Sigmoid colon (tissue), 7 donors: ENCODE results near the gene GTSE1. TPM values are rescaled to one million over a fixed set of nuclear protein-coding genes. Genes with fewer than 3 reads are reported as not detected.

Source experiments
- DNase-seq: peaks from one replicate; pipeline ENCODE4 v3.0.0-alpha.2; 2019
- H3K27ac ChIP-seq, 4 donors: fragments of 200-600 bp; sonication (generic); one replicate each; pipeline ENCODE4 v1.5.1; 2016 to 2019; ENCODE audit warnings: mild to moderate bottlenecking in 1 of 4
- H3K27me3 ChIP-seq, 3 donors: fragments of 200-600 bp; sonication (generic); one replicate each; pipeline ENCODE4 v1.5.1; 2019; ENCODE audit warnings: mild to moderate bottlenecking in 1 of 3
- H3K36me3 ChIP-seq, 4 donors: fragments of 200-600 bp; sonication (generic); one replicate each; pipeline ENCODE4 v1.5.1; 2016 to 2019
- H3K4me1 ChIP-seq, 4 donors: fragments of 200-600 bp; sonication (generic); one replicate each; pipeline ENCODE4 v1.5.1; 2017 to 2019
- H3K4me3 ChIP-seq, 4 donors: fragments of 200-600 bp; sonication (generic); one replicate each; pipeline ENCODE4 v1.5.1; 2017 to 2019; ENCODE audit warnings: mild to moderate bottlenecking in 2 of 4, moderate library complexity in 1 of 4
- H3K9me3 ChIP-seq, 4 donors: fragments of 200-600 bp in 3 of 4; sonication (generic) in 3 of 4; one replicate each; pipeline versions ENCODE4 v1.5.1 to v1.6.1; 2013 to 2019
- EP300 ChIP-seq, 4 donors: sonication (generic); formaldehyde crosslinking; IDR thresholded peaks; one replicate each; pipeline ENCODE4 v1.6.1; 2017; ENCODE audit warnings: antibody characterized with exemption in 4 of 4
- POLR2A ChIP-seq, 2 donors: fragments of 450-650 bp; IDR thresholded peaks; one replicate each; pipeline ENCODE4 v1.6.1; 2016; ENCODE audit warnings: antibody characterized with exemption in 2 of 2, mild to moderate bottlenecking in 2 of 2, moderate library complexity in 2 of 2
- POLR2AphosphoS5 ChIP-seq, 4 donors: sonication (generic); formaldehyde crosslinking; IDR thresholded peaks; one replicate each; pipeline ENCODE4 v1.6.1; 2017; ENCODE audit warnings: antibody characterized with exemption in 4 of 4
- WGBS, 2 donors: extraction: QIAGEN DNeasy Blood & Tissue Kit; methylation state at CpG; one replicate each; pipeline ENCODE4 v1.1.7; 2013; 5-methylcytosine and 5-hydroxymethylcytosine counted together
- intact Hi-C: fragments of 100-400 bp; cut with DNase I; formaldehyde crosslinking; loops from one replicate; pipeline ENCODE4 v1.15.1; 2023
- polyA plus RNA-seq, 3 donors: library from polyadenylated mRNA; stranded (reverse); fragments of 200-250 nt; gene quantifications; one replicate each; pipeline ENCODE4 v1.2.3, GENCODE V29; 2013
- total RNA-seq, 4 donors: library from RNA; depleted of rRNA; stranded (reverse); fragments of >200 nt; gene quantifications; one replicate each; pipeline ENCODE4 v1.1.0, GENCODE V29; 2016
- TF ChIP-seq, protein P1 (sequence below), 4 experiments: fragments of 450-650 bp in 3 of 4; fragments of 200-600 bp in 1 of 4; IDR thresholded peaks; one replicate each; pipeline ENCODE4 v1.5.1; 2016 to 2019; ENCODE audit warnings: antibody characterized with exemption in 4 of 4, mild to moderate bottlenecking in 3 of 4, moderate library complexity in 2 of 4
- donor health status: healthy with polysubstance abuse.
- donor health status: Bipolar disorder and iron deficiency.
- donor health status: healthy.

GTSE1 gene
- total and polyA plus RNA-seq, 7 donors: 0.27 to 14.3 (median 0.99) TPM; not detected in 1

- WGBS, 2 donors: 62 to 85% methylated on average over 11 of the region's 11 CpGs
- Histone ChIP-seq H3K27ac (no peak overlapping the region), H3K4me1 (peaks cover 0 to 30% (median 19%) of the 10 kb centered on the region in 4 donors), H3K36me3 (peaks cover 7 to 46% (median 19%) of the 10 kb centered on the region in 4 donors), H3K4me3 (no peak overlapping the region), H3K9me3 (no peaks in the 10 kb centered on the region), H3K27me3 (no peaks in the 10 kb centered on the region)
- intact Hi-C loops: loop anchor here (2.0 kb wide), 1 partner anchor 25 kb away; no protein-coding TSS in a partner anchor
- no peak for DNase-seq
- TF ChIP-seq EP300 (IDR thresholded peaks at IDR 0.05) (no peak), POLR2AphosphoS5 (IDR thresholded peaks at IDR 0.05) (no peak), POLR2A (IDR thresholded peaks at IDR 0.05) (no peak)
- TF ChIP-seq, protein P1, sequence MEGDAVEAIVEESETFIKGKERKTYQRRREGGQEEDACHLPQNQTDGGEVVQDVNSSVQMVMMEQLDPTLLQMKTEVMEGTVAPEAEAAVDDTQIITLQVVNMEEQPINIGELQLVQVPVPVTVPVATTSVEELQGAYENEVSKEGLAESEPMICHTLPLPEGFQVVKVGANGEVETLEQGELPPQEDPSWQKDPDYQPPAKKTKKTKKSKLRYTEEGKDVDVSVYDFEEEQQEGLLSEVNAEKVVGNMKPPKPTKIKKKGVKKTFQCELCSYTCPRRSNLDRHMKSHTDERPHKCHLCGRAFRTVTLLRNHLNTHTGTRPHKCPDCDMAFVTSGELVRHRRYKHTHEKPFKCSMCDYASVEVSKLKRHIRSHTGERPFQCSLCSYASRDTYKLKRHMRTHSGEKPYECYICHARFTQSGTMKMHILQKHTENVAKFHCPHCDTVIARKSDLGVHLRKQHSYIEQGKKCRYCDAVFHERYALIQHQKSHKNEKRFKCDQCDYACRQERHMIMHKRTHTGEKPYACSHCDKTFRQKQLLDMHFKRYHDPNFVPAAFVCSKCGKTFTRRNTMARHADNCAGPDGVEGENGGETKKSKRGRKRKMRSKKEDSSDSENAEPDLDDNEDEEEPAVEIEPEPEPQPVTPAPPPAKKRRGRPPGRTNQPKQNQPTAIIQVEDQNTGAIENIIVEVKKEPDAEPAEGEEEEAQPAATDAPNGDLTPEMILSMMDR (IDR thresholded peaks at IDR 0.05): no peak
Measured at GRCh38 chr22:46269564-46269963, 27.1 kb upstream of the GTSE1 start.

GRCh38 chr22:46272196-46272595, 24.5 kb upstream of the GTSE1 start:
- intact Hi-C loops: no loop called here
- Histone ChIP-seq H3K36me3 (peaks cover 12 to 70% (median 34%) of the 10 kb centered on the region in 4 donors), H3K4me1 (peaks cover 0 to 23% (median 14%) of the 10 kb centered on the region in 4 donors), H3K9me3 (no peaks in the 10 kb centered on the region), H3K27ac (no peak overlapping the region), H3K27me3 (no peaks in the 10 kb centered on the region), H3K4me3 (no peak overlapping the region)
- 95% methylated on average over 8 of the region's 8 CpGs for WGBS, 2 donors
- no peak for DNase-seq
- no peak for TF ChIP-seq POLR2AphosphoS5 (IDR thresholded peaks at IDR 0.05)
- no peak for TF ChIP-seq EP300 (IDR thresholded peaks at IDR 0.05)
- TF ChIP-seq, protein P1 (IDR thresholded peaks at IDR 0.05): no peak
- TF ChIP-seq POLR2A (IDR thresholded peaks at IDR 0.05): no peak

DNA sequence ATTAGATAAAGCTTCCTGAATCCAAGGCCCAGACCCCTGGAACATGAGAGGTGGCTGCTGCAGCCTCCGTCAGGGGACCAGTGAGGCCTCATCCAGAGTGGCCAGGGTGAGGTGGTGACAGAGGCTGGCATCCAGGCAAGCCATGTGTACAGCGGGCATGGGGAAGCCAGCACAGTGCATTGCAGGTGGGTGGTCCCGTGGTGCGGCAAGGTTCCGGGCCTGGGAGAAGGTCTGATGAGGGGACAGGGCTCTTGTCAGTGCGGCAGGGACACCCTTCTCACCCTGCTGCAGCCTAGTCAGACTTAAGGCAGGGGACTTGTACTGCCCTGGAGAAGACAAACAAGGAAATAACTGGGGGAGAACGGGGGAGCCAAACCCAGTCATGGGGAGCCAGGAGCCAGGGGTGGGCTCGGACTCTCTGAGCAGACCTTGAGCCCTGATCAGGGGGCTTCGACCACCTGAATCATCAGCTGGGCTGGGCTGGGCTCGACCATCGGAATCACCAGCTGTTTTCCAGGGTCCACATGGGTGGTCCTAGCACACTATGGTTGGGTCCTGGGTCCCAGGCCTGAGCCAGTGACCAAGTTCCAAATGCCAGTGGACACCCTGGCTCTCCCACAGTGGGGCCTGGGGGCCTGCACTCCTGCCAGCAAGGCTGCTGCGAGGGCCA, 23.8 kb upstream of the GTSE1 start:
- Histone ChIP-seq H3K27me3 (no peaks in the 10 kb centered on the region), H3K9me3 (no peaks in the 10 kb centered on the region), H3K36me3 (peaks cover 12 to 77% (median 38%) of the 10 kb centered on the region in 4 donors), H3K4me3 (no peak overlapping the region), H3K4me1 (peaks cover 0 to 22% (median 11%) of the 10 kb centered on the region in 4 donors), H3K27ac (no peak overlapping the region)
- TF ChIP-seq POLR2A (IDR thresholded peaks at IDR 0.05) (no peak), EP300 (IDR thresholded peaks at IDR 0.05) (no peak), POLR2AphosphoS5 (IDR thresholded peaks at IDR 0.05) (no peak)
- TF ChIP-seq, protein P1 (IDR thresholded peaks at IDR 0.05): no peak
- no peak for DNase-seq
- intact Hi-C loops: no loop called here
- 95 to 96% methylated on average over 12 of the region's 12 CpGs for WGBS, 2 donors

GRCh38 chr22:46273432-46274148, 23.1 kb upstream of the GTSE1 start:
- Histone ChIP-seq H3K36me3 (peaks cover 14 to 84% (median 45%) of the 10 kb centered on the region in 4 donors), H3K27me3 (no peaks in the 10 kb centered on the region), H3K4me3 (no peak overlapping the region), H3K27ac (no peak overlapping the region), H3K9me3 (no peaks in the 10 kb centered on the region), H3K4me1 (peaks cover 0 to 17% (median 8%) of the 10 kb centered on the region in 4 donors)
- WGBS, 2 donors: 93 to 96% methylated on average over 12 of the region's 12 CpGs
- intact Hi-C loops: no loop called here
- TF ChIP-seq EP300 (IDR thresholded peaks at IDR 0.05): no peak
- no peak for TF ChIP-seq POLR2A (IDR thresholded peaks at IDR 0.05)
- TF ChIP-seq POLR2AphosphoS5 (IDR thresholded peaks at IDR 0.05): no peak
- TF ChIP-seq, protein P1 (IDR thresholded peaks at IDR 0.05): no peak
- DNase-seq: no peak
